ENCODE measurements around the gene DBX1. TPM values are rescaled to one million over a fixed set of nuclear protein-coding genes. Genes with fewer than 3 reads are reported as not detected.

Gene DBX1
- total RNA-seq, 4 donors from 2014 or later = not detected

GRCh38 chr11:20109731-20110445 is 50.4 kb downstream of the DBX1 start:
- peaks cover 3 to 66% (median 6%) of the 10 kb centered on the region in 3 donors for H3K36me3 ChIP-seq
- no peaks in the 10 kb centered on the region for H3K27me3 ChIP-seq
- TF ChIP-seq CTCF (IDR thresholded peaks at IDR 0.05) (no peak), POLR2A (IDR thresholded peaks at IDR 0.05) (no peak)
- no peak for DNase-seq
- no peak overlapping the region for H3K4me3 ChIP-seq
- peaks cover 24 to 33% (median 28%) of the 10 kb centered on the region in 3 donors for H3K4me1 ChIP-seq
- H3K9me3 ChIP-seq = no peaks in the 10 kb centered on the region
- intact Hi-C loops (cut with DNase I) = no loop called here
- H3K27ac ChIP-seq = no peak overlapping the region
- 86 to 98% methylated on average over 7 to 8 of the region's 9 CpGs for WGBS, 2 donors

Other genes with a start within 250 kb of the DBX1 start
- 10 to 100 TPM; 52.9 to 76.4 (median 61.3) TPM for gene HTATIP2, start 203.2 kb upstream of the DBX1 start, total RNA-seq
- 10 to 100 TPM; 15.2 to 38.1 (median 23.0) TPM for gene PRMT3, start 227.2 kb upstream of the DBX1 start, total RNA-seq

Data from esophagus squamous epithelium (tissue), 5 donors.